Mesenchymal stem cell (in vitro differentiated cells and primary cell): ENCODE data around the gene SGTA.

Experiments used
- DNase-seq: peaks from one replicate; pipeline ENCODE4 v3.0.0-alpha.2; 2013
- H2AFZ ChIP-seq: one replicate; pipeline ENCODE4 v1.6.1; 2013; ENCODE audit warnings: low read depth, mild to moderate bottlenecking, control low read depth, inconsistent platforms, low read length, moderate library complexity
- H2AK5ac ChIP-seq: 2 replicates; pipeline ENCODE4 v1.6.1; 2013; ENCODE audit warnings: low read length, moderate library complexity, mild to moderate bottlenecking, inconsistent platforms; ENCODE audit not compliant: severe bottlenecking
- H2BK120ac ChIP-seq: one replicate; pipeline ENCODE4 v1.6.1; 2013; ENCODE audit warnings: low read depth, mild to moderate bottlenecking, inconsistent platforms, low read length, moderate library complexity
- H2BK12ac ChIP-seq, 2 experiments: one replicate each; pipeline ENCODE4 v1.6.1; 2013; ENCODE audit warnings: inconsistent platforms in 2 of 2, low read length in 2 of 2, mild to moderate bottlenecking in 2 of 2, moderate library complexity in 2 of 2, control low read depth in 1 of 2
- H2BK15ac ChIP-seq: one replicate; pipeline ENCODE4 v1.6.1; 2013; ENCODE audit warnings: mild to moderate bottlenecking, low read depth, inconsistent platforms; ENCODE audit not compliant: poor library complexity, severe bottlenecking
- H2BK5ac ChIP-seq: 2 replicates; pipeline ENCODE4 v1.6.1; 2013; ENCODE audit warnings: low read depth, mild to moderate bottlenecking, low read length, control low read depth, inconsistent platforms; ENCODE audit not compliant: poor library complexity, severe bottlenecking
- H3K14ac ChIP-seq, 2 experiments: one replicate each; pipeline ENCODE4 v1.6.1; 2013; ENCODE audit warnings: inconsistent platforms in 2 of 2, low read length in 2 of 2, control low read depth in 1 of 2, mild to moderate bottlenecking in 1 of 2, moderate library complexity in 1 of 2
- H3K18ac ChIP-seq, 2 experiments: one replicate each; pipeline ENCODE4 v1.6.1; 2013; ENCODE audit warnings: inconsistent platforms in 2 of 2, low read length in 2 of 2, control low read depth in 1 of 2, low read depth in 1 of 2, mild to moderate bottlenecking in 1 of 2
- H3K23ac ChIP-seq, 2 experiments: one replicate each; pipeline ENCODE4 v1.6.1; 2013; ENCODE audit warnings: inconsistent platforms in 2 of 2, low read length in 2 of 2, mild to moderate bottlenecking in 2 of 2, moderate library complexity in 2 of 2, control low read depth in 1 of 2
- H3K27ac ChIP-seq: 2 replicates; pipeline ENCODE4 v1.5.1; 2013; ENCODE audit warnings: mild to moderate bottlenecking, moderate library complexity, low read length, control low read depth, inconsistent platforms; ENCODE audit not compliant: poor library complexity, severe bottlenecking
- H3K27me3 ChIP-seq, 2 experiments: 2 replicates each; pipeline versions ENCODE4 v1.6.1 to v1.7.0; 2013; ENCODE audit warnings: low read length in 2 of 2, mild to moderate bottlenecking in 2 of 2, moderate library complexity in 2 of 2, control low read depth in 1 of 2, inconsistent platforms in 1 of 2; ENCODE audit not compliant: control insufficient read depth in 1 of 2, insufficient read depth in 1 of 2
- H3K36me3 ChIP-seq, 2 experiments: 2 replicates each; pipeline versions ENCODE4 v1.6.1 to v1.7.0; 2013; ENCODE audit warnings: low read length in 2 of 2, control low read depth in 1 of 2, inconsistent platforms in 1 of 2, low read depth in 1 of 2, mild to moderate bottlenecking in 1 of 2; ENCODE audit not compliant: insufficient read depth in 2 of 2, control insufficient read depth in 1 of 2
- H3K4ac ChIP-seq, 2 experiments: one replicate each; pipeline ENCODE4 v1.6.1; 2013; ENCODE audit warnings: inconsistent platforms in 2 of 2, low read length in 2 of 2, mild to moderate bottlenecking in 2 of 2, moderate library complexity in 2 of 2, control low read depth in 1 of 2, low read depth in 1 of 2
- H3K4me1 ChIP-seq: 2 replicates; pipeline ENCODE4 v1.6.1; 2013; ENCODE audit warnings: low read depth, low read length, control low read depth; ENCODE audit not compliant: control insufficient read depth, insufficient read depth
- H3K4me2 ChIP-seq: 2 replicates; pipeline ENCODE4 v1.6.1; 2013; ENCODE audit warnings: low read length, mild to moderate bottlenecking, inconsistent platforms; ENCODE audit not compliant: poor library complexity, severe bottlenecking
- H3K4me3 ChIP-seq, 2 experiments: 2 replicates each; pipeline versions ENCODE4 v1.5.1 to v1.7.0; 2013; ENCODE audit warnings: low read length in 2 of 2, mild to moderate bottlenecking in 2 of 2, control low read depth in 1 of 2, low read depth in 1 of 2; ENCODE audit not compliant: insufficient read depth in 1 of 2
- H3K79me1 ChIP-seq: replicated peaks from 2 replicates; pipeline ENCODE4 v1.6.1; 2013; ENCODE audit warnings: mild to moderate bottlenecking, control low read depth, low read length, inconsistent platforms; ENCODE audit not compliant: poor library complexity, severe bottlenecking
- H3K9ac ChIP-seq: 2 replicates; pipeline ENCODE4 v1.7.0; 2013; ENCODE audit warnings: mild to moderate bottlenecking, low read length, moderate library complexity
- H3K9me3 ChIP-seq: 2 replicates; pipeline ENCODE4 v1.7.0; 2013; ENCODE audit warnings: mild to moderate bottlenecking, low read length; ENCODE audit not compliant: control insufficient read depth
- H4K8ac ChIP-seq: one replicate; pipeline ENCODE4 v1.6.1; 2013; ENCODE audit warnings: inconsistent platforms, mild to moderate bottlenecking, low read length, moderate library complexity
- H4K91ac ChIP-seq: one replicate; pipeline ENCODE4 v1.6.1; 2013; ENCODE audit warnings: mild to moderate bottlenecking, low read length, inconsistent platforms
- WGBS: methylation state at CpG from one replicate; pipeline ENCODE4 v1.1.7; 2013; ENCODE audit warnings: mixed read lengths; 5-methylcytosine and 5-hydroxymethylcytosine counted together

The SGTA gene

DNA sequence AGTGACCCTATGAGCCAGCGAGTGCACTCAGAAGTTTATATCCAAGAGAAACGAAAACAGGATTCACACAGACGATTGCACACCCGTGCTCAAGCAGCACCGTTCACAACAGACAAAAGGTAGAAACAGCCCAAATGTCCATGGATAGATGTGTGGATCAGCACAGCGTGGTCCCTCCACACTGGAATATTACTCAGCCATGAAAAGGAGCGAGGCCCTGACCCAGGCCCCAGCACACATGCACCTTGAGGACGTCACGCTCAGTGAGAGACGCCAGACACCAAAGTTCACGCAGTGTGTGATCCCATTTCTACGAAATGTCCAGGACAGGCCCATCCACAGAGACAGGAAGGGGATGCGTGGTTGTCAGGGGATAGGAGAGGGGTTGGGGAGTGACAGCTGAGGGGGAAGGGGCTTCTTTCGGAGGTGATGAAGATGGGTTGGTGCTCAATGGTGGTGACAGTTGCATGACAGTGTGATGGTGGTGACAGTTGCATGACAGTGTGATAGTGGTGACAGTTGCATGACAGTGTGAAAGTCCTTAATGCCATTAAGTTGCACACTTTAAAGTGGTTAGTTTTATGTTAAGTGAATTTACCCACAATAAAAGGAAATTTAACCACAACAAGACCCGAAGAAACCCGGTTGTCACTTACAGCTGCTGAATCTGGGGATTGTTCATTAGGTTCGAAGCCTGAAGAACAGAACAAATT lies 24.3 kb downstream of the SGTA start:
- no peak overlapping the region for H2BK15ac ChIP-seq
- no peak for DNase-seq
- no peaks in the 10 kb centered on the region for H3K9me3 ChIP-seq
- no peak overlapping the region for H2AFZ ChIP-seq
- no peak overlapping the region for H4K91ac ChIP-seq
- no peak overlapping the region for H3K23ac ChIP-seq
- H3K4me2 ChIP-seq, result no peak overlapping the region
- no peak overlapping the region for H3K18ac ChIP-seq
- no peaks in the 10 kb centered on the region for H3K4me1 ChIP-seq
- no peak overlapping the region for H3K9ac ChIP-seq
- H2AK5ac ChIP-seq, result no peak overlapping the region
- H3K27me3 ChIP-seq, result no peaks in the 10 kb centered on the region
- H3K4me3 ChIP-seq, result no peak overlapping the region
- H3K27ac ChIP-seq, result no peak overlapping the region
- 97% methylated on average over 17 of the region's 17 CpGs for WGBS
- H2BK12ac ChIP-seq, result no peak overlapping the region
- H2BK120ac ChIP-seq, result no peak overlapping the region
- no peak overlapping the region for H4K8ac ChIP-seq
- H2BK5ac ChIP-seq, result no peak overlapping the region
- no peak overlapping the region for H3K14ac ChIP-seq
- no peak overlapping the region for H3K4ac ChIP-seq
- H3K36me3 ChIP-seq, result peaks cover 83 to 94% of the 10 kb centered on the region in 2 experiments
- H3K79me1 ChIP-seq, result peaks cover 47% of the 10 kb centered on the region

DNA sequence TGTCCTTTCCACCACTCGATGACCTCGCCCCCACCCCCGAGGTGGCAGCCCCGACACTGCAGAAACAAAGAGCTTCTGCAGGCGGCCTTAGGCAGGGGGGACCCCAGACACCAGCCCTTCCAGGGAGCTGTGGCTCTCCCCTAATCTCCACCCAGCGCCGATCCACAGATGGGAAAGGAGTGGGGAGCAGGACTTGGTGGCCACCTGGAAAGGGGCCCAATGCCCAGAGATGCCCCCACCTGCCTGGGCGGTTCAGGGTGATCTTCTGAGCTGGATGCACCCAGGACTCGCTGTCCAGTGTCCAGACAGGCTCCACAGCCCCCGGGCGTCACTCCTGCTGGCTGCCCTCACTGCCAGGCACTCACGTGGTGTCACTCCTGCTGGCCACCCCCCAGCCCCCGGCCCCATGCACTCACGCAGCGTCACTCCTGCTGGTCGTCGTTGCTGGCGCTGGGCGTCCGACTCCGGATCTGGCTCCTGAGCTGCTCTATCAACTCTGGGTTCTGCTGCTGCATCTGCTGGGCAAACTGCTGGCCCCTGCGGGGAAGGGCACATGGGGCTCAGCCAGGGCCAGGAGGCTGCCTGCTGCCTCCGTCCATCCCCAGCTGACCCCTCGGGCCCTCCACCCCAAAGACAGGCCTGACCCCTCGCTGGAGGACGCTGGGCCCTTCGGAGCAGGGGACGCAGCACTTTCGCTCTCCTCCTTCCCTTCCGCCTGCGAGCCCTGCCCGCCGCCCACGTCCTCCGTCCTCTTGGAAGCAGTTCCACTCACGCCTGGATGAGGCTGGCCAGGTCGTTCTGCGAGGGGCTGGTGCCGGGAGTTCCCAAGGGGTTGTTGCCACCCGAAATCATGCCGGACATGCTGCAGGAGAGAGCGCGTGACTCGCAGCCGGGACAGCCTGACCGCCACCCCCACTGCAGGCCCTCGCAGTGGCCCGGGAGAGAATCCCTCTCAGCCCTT lies 25.9 kb downstream of the SGTA start:
- no peak for DNase-seq
- WGBS, result 95% methylated on average over 48 of the region's 48 CpGs
- H3K4me3 ChIP-seq, result no peak overlapping the region

DNA sequence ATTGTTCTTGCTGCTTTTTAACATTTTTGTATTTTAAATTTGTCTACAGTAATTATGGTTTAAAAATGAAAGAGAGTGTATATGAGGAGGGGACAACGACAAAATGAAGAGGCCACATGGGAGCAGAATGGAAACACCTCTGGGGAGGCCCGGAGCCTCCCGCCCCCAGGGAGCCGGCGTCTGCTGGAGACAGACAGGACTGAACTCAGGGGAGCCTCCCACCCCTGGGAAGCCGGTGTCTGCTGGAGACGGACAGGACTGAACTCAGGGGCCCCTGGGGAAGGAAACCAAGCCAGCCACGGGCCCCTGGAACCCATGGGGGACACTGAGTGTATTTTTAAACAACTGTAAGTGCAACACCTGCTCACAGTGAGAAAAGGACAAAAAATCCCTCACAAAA lies 26.6 kb downstream of the SGTA start:
- H3K4ac ChIP-seq, result no peak overlapping the region
- 97% methylated on average over 7 of the region's 8 CpGs for WGBS
- no peak overlapping the region for H4K91ac ChIP-seq
- no peak for DNase-seq
- no peak overlapping the region for H2AK5ac ChIP-seq
- no peak overlapping the region for H3K23ac ChIP-seq
- no peak overlapping the region for H2BK120ac ChIP-seq
- H3K36me3 ChIP-seq, result peaks cover 69 to 87% of the 10 kb centered on the region in 2 experiments
- H3K4me3 ChIP-seq, result no peak overlapping the region
- no peak overlapping the region for H3K18ac ChIP-seq
- no peak overlapping the region for H3K27ac ChIP-seq
- no peak overlapping the region for H3K14ac ChIP-seq
- peaks cover 27% of the 10 kb centered on the region for H3K79me1 ChIP-seq
- no peaks in the 10 kb centered on the region for H3K27me3 ChIP-seq
- no peak overlapping the region for H2BK15ac ChIP-seq
- no peak overlapping the region for H4K8ac ChIP-seq
- no peak overlapping the region for H3K4me2 ChIP-seq
- no peaks in the 10 kb centered on the region for H3K9me3 ChIP-seq
- H3K4me1 ChIP-seq, result no peaks in the 10 kb centered on the region
- H2BK12ac ChIP-seq, result no peak overlapping the region
- H3K9ac ChIP-seq, result no peak overlapping the region
- H2BK5ac ChIP-seq, result no peak overlapping the region
- H2AFZ ChIP-seq, result no peak overlapping the region

More for the DNA sequence above, 25.9 kb downstream of the SGTA start:
- H3K79me1 ChIP-seq, result peaks cover 32% of the 10 kb centered on the region
- no peak overlapping the region for H3K4ac ChIP-seq
- H3K14ac ChIP-seq, result no peak overlapping the region
- peaks cover 73 to 94% of the 10 kb centered on the region in 2 experiments for H3K36me3 ChIP-seq
- H3K23ac ChIP-seq, result no peak overlapping the region
- no peak overlapping the region for H2BK120ac ChIP-seq
- H2AK5ac ChIP-seq, result no peak overlapping the region
- H3K18ac ChIP-seq, result no peak overlapping the region
- no peak overlapping the region for H2BK5ac ChIP-seq
- H3K27me3 ChIP-seq, result no peaks in the 10 kb centered on the region
- no peaks in the 10 kb centered on the region for H3K4me1 ChIP-seq
- H3K27ac ChIP-seq, result no peak overlapping the region
- H2BK15ac ChIP-seq, result no peak overlapping the region
- H3K9me3 ChIP-seq, result no peaks in the 10 kb centered on the region
- no peak overlapping the region for H4K8ac ChIP-seq
- H3K9ac ChIP-seq, result no peak overlapping the region
- no peak overlapping the region for H4K91ac ChIP-seq
- H2AFZ ChIP-seq, result no peak overlapping the region
- no peak overlapping the region for H2BK12ac ChIP-seq
- no peak overlapping the region for H3K4me2 ChIP-seq

DNA sequence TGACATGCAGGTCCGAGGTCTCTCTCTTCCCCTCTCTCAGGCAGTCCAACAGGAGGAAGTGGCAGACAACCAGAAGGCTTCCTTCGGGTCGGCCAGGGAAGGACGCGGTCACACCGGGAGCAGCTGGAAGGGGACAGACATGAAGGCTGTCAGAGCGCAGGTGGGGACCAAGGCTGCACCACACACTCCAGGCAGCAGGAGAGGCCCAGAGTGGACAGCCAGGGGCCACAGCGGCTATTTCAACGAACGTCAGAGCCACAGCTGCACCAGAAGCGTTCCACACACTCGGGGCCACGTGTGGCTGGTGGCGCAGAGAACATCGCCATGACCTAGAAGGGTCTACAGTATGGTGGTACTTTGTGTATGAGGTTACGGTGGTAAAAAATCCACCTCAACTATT lies 27.3 kb downstream of the SGTA start:
- H3K9ac ChIP-seq, result no peak overlapping the region
- no peak overlapping the region for H2BK15ac ChIP-seq
- WGBS, result 96% methylated on average over 10 of the region's 16 CpGs
- no peak overlapping the region for H3K18ac ChIP-seq
- no peaks in the 10 kb centered on the region for H3K4me1 ChIP-seq
- H2AK5ac ChIP-seq, result no peak overlapping the region
- H3K4ac ChIP-seq, result no peak overlapping the region
- peaks cover 21% of the 10 kb centered on the region for H3K79me1 ChIP-seq
- H3K14ac ChIP-seq, result no peak overlapping the region
- H3K23ac ChIP-seq, result no peak overlapping the region
- H2AFZ ChIP-seq, result no peak overlapping the region
- no peak overlapping the region for H3K27ac ChIP-seq
- H2BK5ac ChIP-seq, result no peak overlapping the region
- H3K9me3 ChIP-seq, result no peaks in the 10 kb centered on the region
- H2BK12ac ChIP-seq, result no peak overlapping the region
- no peak overlapping the region for H2BK120ac ChIP-seq
- H3K4me2 ChIP-seq, result no peak overlapping the region
- H4K8ac ChIP-seq, result no peak overlapping the region
- no peaks in the 10 kb centered on the region for H3K27me3 ChIP-seq
- no peak overlapping the region for H3K4me3 ChIP-seq
- DNase-seq, result no peak
- H3K36me3 ChIP-seq, result peaks cover 62 to 81% of the 10 kb centered on the region in 2 experiments
- H4K91ac ChIP-seq, result no peak overlapping the region
